GM19035 (cell line): ENCODE data around the gene RFTN2.
"Not testable (repeated sequence)": the region's sequence is repeated elsewhere in the genome, so short reads cannot be mapped to it uniquely, and the experiment has no call there.

Experiments
- ATAC-seq: cut with Tn5 transposase; IDR thresholded peaks from one replicate; pipeline ENCODE4 v1.9.1; 2021; ENCODE audit not compliant: unreplicated experiment

Gene RFTN2

GRCh38 chr2:197606180-197606579 lies 69.2 kb downstream of the RFTN2 start:
- ATAC-seq, result peak; percentile 75

- no peak for ATAC-seq
Measured at GRCh38 chr2:197604117-197604860, 71.1 kb downstream of the RFTN2 start.

GRCh38 chr2:197601726-197602125 lies 73.7 kb downstream of the RFTN2 start:
- no peak for ATAC-seq

GRCh38 chr2:197600306-197600705 lies 75.1 kb downstream of the RFTN2 start:
- no peak for ATAC-seq

DNA sequence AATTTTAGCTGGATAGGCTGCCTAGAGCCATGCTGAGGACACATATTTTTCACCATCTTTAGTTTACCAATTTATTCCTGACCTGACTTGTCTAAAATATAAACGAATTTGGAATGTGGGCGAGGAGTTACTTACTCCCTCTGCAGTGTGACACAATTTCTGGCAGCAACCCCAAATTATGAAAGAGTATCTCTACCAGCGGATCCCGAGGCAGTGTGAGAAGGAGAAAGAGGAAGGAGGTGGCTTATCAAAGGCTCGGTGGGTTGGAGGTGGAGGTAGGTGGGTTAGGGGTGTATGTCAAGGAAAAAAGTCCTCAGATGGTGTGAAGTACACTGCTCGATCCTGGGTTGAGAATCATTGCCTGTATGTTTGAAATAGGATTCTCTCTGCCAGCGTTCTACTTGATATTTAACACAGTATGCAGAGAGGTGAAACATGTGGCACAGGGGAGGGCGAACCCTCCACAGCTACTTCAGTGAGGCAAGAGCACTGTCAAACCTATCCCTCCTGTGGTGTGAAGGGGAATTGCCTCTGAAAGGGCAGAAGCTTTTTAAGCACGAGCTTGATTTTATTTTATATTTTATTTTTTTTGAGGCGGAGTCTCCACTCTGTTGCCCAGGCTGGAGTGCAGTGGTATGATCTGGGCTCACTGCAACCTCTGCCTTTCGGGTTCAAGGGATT lies 76.0 kb downstream of the RFTN2 start:
- no peak for ATAC-seq

DNA sequence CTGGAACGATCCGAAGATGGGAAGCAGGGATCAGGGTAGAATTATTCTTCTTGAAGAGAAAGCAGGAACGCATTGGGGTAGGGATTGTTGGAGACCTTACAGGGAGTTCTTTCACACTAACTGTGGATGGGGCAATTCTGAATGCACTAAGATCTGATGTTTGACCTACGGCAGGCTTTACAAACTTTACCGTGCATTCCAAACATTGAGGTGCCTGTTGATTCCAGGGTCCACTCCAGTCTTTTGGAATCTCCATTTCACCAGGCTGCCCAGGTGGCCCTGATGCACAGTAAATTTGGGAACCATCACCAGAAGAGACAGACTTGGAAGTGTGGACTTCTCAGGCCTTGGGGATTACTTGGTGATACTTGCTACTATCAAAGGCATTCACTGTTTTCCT lies 76.9 kb downstream of the RFTN2 start:
- no peak for ATAC-seq

DNA sequence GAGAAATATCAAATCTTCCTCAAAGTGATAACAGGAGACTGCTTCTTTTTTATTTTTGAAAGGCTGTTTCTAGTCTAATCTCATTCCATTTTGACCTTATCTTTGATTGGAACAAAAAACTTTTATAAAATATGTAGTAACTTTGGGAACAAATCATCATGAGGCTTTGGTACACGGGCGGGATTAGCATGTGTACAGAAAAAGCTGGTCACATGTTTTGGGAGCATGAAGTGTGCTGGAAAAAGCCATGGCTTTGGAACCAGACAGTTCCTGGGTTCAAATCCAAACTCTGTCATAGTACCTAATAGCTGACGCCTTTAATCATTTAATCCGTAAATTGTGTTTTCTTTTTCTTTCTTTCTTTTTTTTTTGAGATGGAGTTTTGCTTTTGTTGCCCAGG lies 78.2 kb downstream of the RFTN2 start:
- no peak for ATAC-seq

DNA sequence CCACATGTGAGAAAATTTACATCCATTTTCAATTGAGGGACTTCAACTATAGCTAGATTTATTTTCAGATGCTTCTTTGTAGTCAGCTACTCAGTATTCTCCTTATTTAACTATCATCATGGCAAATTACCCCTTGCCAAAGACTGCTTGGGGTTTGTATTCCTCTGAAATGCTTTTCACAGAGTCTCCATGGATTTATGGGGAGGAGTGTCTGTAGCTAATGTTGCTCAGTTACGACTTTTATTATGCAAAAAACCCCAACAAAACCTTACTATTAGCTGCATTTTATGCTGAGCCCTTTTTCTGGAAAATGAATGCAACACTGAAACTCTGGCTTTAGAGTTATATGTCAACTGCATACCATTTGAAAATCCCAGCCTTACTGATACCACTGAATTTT lies 78.6 kb downstream of the RFTN2 start:
- no peak for ATAC-seq

GRCh38 chr2:197591339-197592072 lies 83.9 kb downstream of the RFTN2 start:
- no peak for ATAC-seq

DNA sequence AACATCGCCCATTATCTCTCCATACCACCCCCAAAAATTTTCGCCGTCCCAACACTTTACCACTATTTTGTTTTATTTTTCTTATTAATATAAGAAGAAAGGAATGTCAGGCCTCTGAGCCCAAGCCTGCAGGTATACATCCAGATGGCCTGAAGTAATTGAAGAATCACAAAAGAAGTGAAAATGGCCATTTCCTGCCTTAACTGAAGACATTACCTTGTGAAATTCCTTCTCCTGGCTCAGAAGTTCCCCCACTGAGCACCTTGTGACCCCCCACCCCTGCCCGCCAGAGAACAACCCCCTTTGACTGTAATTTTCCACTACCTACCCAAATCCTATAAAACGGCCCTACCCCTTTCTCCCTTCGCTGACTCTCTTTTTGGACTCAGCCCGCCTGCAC lies 88.1 kb downstream of the RFTN2 start:
- not testable (repeated sequence) for ATAC-seq

GRCh38 chr2:197580166-197580565 lies 95.2 kb downstream of the RFTN2 start:
- not testable (repeated sequence) for ATAC-seq

DNA sequence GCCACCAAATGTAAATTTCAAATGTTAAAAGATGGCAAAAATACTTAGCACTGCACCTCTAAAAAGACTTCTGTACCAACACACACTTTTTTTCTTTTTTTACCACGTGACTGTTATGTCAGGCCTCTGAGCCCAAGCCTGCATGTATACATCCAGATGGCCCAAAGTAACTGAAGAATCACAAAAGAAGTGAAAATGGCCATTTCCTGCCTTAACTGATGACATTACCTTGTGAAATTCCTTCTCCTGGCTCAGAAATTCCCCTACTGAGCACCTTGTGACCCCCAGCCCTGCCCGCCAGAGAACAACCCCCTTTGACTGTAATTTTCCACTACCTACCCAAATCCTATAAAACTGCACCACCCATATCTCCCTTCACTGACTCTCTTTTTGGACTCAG lies 97.1 kb downstream of the RFTN2 start:
- not testable (repeated sequence) for ATAC-seq

GRCh38 chr2:197577446-197577845 lies 97.9 kb downstream of the RFTN2 start:
- ATAC-seq, result no peak

- ATAC-seq, result no peak
Measured at GRCh38 chr2:197576631-197577030, 98.8 kb downstream of the RFTN2 start.

DNA sequence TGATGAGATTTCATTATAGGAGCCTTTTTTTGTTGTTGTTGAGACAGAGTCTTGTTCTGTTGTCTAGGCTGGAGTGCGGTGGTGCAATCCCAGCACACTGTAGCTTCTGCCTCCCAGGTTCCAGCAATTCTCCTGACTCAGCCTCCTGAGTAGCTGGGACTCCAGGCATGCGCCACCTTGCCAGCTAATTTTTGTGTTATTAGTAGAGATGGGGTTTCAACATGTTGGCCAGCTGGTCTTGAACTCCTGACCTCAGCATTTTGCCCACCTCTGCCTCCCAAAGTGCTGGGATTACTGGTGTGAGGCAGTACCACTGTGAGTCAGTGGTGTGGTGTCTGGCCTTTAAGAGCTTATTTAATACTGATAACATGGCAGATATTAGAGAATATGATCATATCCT lies 99.4 kb downstream of the RFTN2 start:
- ATAC-seq, result no peak

- no peak for ATAC-seq
Measured at GRCh38 chr2:197573608-197574007, 101.8 kb downstream of the RFTN2 start.

GRCh38 chr2:197571627-197572271 lies 103.6 kb downstream of the RFTN2 start:
- no peak for ATAC-seq

GRCh38 chr2:197560146-197560665 lies 115.2 kb downstream of the RFTN2 start:
- no peak for ATAC-seq

GRCh38 chr2:197559681-197560080 lies 115.7 kb downstream of the RFTN2 start:
- no peak for ATAC-seq

- ATAC-seq, result no peak
Measured at GRCh38 chr2:197558393-197558792, 117.0 kb downstream of the RFTN2 start.

DNA sequence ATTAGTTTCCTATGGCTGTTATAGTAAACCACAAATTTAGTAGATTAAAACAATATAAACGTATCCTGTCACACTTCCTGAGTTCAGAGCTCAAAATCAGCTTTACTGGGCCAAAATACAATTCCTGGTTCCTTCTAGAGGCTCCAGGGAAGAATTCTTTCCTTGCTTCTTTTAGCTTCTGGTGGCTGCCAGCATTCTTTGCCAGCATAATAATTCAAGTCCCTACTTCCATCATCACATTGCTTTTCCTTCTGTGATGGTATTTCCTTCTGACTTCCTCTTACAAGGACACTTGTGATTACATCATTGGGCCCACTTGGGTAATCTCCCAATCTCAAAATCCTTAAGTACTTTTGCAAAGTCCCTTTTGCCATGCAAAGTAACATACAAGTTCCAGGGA lies 118.9 kb downstream of the RFTN2 start:
- no peak for ATAC-seq
